GM13977 (cell line): Measurements from ENCODE around the gene CHN1.

ENCODE experiments used
- DNase-seq: peaks from one replicate; pipeline ENCODE4 v3.0.0; 2012; ENCODE audit warnings: low spot score
- in situ Hi-C: fragments of 300-500 bp; cut with MboI; formaldehyde crosslinking; loops from one replicate; pipeline ENCODE4 v1.12.0; 2022; ENCODE audit warnings: low sequenced_read_pairs, low pct_unique_long_range_greater_than_20kb, mixed read lengths, inconsistent platforms; ENCODE audit not compliant: unreplicated experiment
- TF ChIP-seq, protein P1 (sequence below): IDR thresholded peaks from 2 replicates; pipeline ENCODE4 v1.5.1; 2012; ENCODE audit warnings: mild to moderate bottlenecking, control low read depth; ENCODE audit not compliant: insufficient read depth; ENCODE audit errors: extremely low read depth, missing control alignments

CHN1 gene

GRCh38 chr2:175037941-175038340 lies 32.8 kb upstream of the CHN1 start:
- TF ChIP-seq, protein P1, sequence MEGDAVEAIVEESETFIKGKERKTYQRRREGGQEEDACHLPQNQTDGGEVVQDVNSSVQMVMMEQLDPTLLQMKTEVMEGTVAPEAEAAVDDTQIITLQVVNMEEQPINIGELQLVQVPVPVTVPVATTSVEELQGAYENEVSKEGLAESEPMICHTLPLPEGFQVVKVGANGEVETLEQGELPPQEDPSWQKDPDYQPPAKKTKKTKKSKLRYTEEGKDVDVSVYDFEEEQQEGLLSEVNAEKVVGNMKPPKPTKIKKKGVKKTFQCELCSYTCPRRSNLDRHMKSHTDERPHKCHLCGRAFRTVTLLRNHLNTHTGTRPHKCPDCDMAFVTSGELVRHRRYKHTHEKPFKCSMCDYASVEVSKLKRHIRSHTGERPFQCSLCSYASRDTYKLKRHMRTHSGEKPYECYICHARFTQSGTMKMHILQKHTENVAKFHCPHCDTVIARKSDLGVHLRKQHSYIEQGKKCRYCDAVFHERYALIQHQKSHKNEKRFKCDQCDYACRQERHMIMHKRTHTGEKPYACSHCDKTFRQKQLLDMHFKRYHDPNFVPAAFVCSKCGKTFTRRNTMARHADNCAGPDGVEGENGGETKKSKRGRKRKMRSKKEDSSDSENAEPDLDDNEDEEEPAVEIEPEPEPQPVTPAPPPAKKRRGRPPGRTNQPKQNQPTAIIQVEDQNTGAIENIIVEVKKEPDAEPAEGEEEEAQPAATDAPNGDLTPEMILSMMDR, result no peak
- DNase-seq, result no peak
- in situ Hi-C loops, result no loop called here

GRCh38 chr2:175036582-175037018 lies 31.4 kb upstream of the CHN1 start:
- in situ Hi-C loops, result no loop called here
- DNase-seq, result peak; percentile 46
- TF ChIP-seq, protein P1, result peak; percentile 49

- in situ Hi-C loops, result no loop called here
- TF ChIP-seq, protein P1, result no peak
- DNase-seq, result no peak
These were observed 30.6 kb upstream of the CHN1 start for GRCh38 chr2:175035806-175036205.

- in situ Hi-C loops, result no loop called here
- no peak for DNase-seq
- TF ChIP-seq, protein P1, result no peak
These were observed 29.5 kb upstream of the CHN1 start for GRCh38 chr2:175034716-175035115.

DNA sequence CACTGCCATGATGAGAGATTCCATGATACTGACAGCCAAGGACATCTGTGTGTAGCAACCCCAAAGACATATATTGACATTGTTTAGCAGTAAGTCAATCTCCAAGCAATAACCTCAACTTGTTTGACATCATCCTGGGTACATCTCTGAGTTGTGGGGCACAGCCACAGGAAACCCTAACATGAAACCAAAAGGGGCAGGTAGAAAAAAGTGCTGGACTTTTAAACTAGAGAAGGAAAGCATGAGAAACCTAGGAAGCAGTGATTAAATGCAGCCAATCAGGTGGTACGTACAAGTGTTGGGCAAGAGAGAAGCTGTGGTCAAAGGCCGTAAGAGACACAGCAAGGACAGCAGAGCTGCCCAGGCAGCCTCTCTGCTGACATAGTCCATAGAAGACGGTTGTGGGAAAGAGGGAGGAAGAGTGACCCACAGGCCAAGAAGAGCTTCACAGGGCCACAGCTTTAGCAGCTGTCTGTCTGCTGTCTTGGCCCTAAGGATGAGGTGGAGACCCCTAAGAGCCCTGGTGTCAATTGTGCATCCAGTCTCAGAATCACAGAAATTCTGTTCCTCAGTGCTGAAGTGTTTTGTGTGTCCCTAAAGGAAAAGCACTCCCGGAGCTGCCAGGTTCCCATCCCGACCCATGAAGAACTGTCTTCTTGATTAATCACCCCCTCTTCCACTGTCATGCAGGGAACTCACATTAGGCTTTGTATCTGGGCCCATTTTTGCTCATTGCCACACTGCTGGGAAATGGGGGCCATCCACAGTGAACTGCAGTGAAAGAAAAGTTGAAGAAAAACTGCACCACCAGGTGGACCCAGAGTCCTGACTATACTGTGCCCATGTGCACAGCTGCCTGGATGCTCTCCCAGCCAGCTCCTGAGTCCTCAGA lies 25.4 kb upstream of the CHN1 start:
- TF ChIP-seq, protein P1, result peak; percentile 54
- DNase-seq, result no peak
- in situ Hi-C loops, result no loop called here

GRCh38 chr2:175027755-175028154 lies 22.6 kb upstream of the CHN1 start:
- in situ Hi-C loops, result no loop called here
- TF ChIP-seq, protein P1, result no peak
- DNase-seq, result no peak

GRCh38 chr2:175026385-175026784 lies 21.2 kb upstream of the CHN1 start:
- in situ Hi-C loops, result no loop called here
- TF ChIP-seq, protein P1, result no peak
- no peak for DNase-seq
